Common myeloid progenitor, CD34-positive (primary cell): ENCODE measurements around the gene PMEPA1.

Experiments used
- CTCF ChIA-PET: fragments of 350-600 bp; sonication (Branson Sonifier 250); formaldehyde crosslinking; loops from one replicate; lab custom pipeline; 2021; ENCODE audit warnings: antibody characterized with exemption; lab: Charles Lee
- POLR2A ChIA-PET: fragments of 350-600 bp; sonication (Branson Sonifier 250); formaldehyde crosslinking; loops from one replicate; lab custom pipeline; 2021; ENCODE audit warnings: antibody characterized with exemption; lab: Charles Lee
- DNase-seq, 3 donors: peaks; one replicate each; pipeline versions ENCODE4 v3.0.0 to v3.0.0-alpha.2; 2013
- H3K27ac ChIP-seq, 2 experiments: 1 replicate in 1 of 2; 2 replicates in 1 of 2; pipeline ENCODE4 v1.7.0; 2013; ENCODE audit warnings: inconsistent platforms in 2 of 2, low read length in 2 of 2, mild to moderate bottlenecking in 2 of 2, low read depth in 1 of 2, moderate library complexity in 1 of 2; ENCODE audit not compliant: severe bottlenecking in 2 of 2, insufficient read depth in 1 of 2, poor library complexity in 1 of 2
- H3K27me3 ChIP-seq, 5 experiments: replicated peaks in 2 of 5; 1 replicate in 3 of 5; 2 replicates in 2 of 5; pipeline versions ENCODE4 v1.6.1 to v1.7.0; 2013; ENCODE audit warnings: low read length in 4 of 5, mild to moderate bottlenecking in 2 of 5, moderate library complexity in 2 of 5, inconsistent platforms in 1 of 5; ENCODE audit not compliant: insufficient read depth in 5 of 5, control insufficient read depth in 4 of 5
- H3K36me3 ChIP-seq, 4 experiments: 1 replicate in 2 of 4; 2 replicates in 2 of 4; pipeline versions ENCODE4 v1.6.1 to v1.7.0; 2013; ENCODE audit warnings: low read length in 3 of 4, control low read depth in 1 of 4, mild to moderate bottlenecking in 1 of 4; ENCODE audit not compliant: control insufficient read depth in 4 of 4, insufficient read depth in 4 of 4
- H3K4me1 ChIP-seq, 4 experiments: 1 replicate in 3 of 4; 2 replicates in 1 of 4; pipeline versions ENCODE4 v1.6.1 to v1.7.1; 2013; ENCODE audit warnings: low read length in 3 of 4, mild to moderate bottlenecking in 3 of 4, control low read depth in 1 of 4, inconsistent platforms in 1 of 4, moderate library complexity in 1 of 4; ENCODE audit not compliant: control insufficient read depth in 4 of 4, insufficient read depth in 4 of 4; ENCODE audit errors: control extremely low read depth in 1 of 4
- H3K4me3 ChIP-seq, 7 experiments: 1 replicate in 4 of 7; 2 replicates in 3 of 7; pipeline versions ENCODE4 v1.5.1 to v1.7.0; 2013; ENCODE audit warnings: mild to moderate bottlenecking in 7 of 7, low read length in 6 of 7, moderate library complexity in 6 of 7, inconsistent platforms in 2 of 7, low read depth in 2 of 7, control low read depth in 1 of 7; ENCODE audit not compliant: insufficient read depth in 4 of 7, control insufficient read depth in 1 of 7; ENCODE audit errors: extremely low read depth in 1 of 7
- H3K9me3 ChIP-seq, 5 experiments: 1 replicate in 4 of 5; 2 replicates in 1 of 5; pipeline versions ENCODE4 v1.6.1 to v1.7.1; 2013; ENCODE audit warnings: low read length in 4 of 5, mild to moderate bottlenecking in 2 of 5, inconsistent platforms in 1 of 5, low read depth in 1 of 5, moderate library complexity in 1 of 5; ENCODE audit not compliant: control insufficient read depth in 4 of 5, insufficient read depth in 2 of 5; ENCODE audit errors: control extremely low read depth in 1 of 5
- WGBS: methylation state at CpG from one replicate; pipeline ENCODE4 v1.1.5; 2013; ENCODE audit not compliant: insufficient coverage; 5-methylcytosine and 5-hydroxymethylcytosine counted together

PMEPA1 gene

GRCh38 chr20:57675773-57676172 lies 34.0 kb downstream of the PMEPA1 start:
- no peak for DNase-seq
- H3K36me3 ChIP-seq, result no peaks in the 10 kb centered on the region
- ChIA-PET CTCF (interaction anchor here (1.1 to 1.6 kb wide), 2 partner anchors 15 to 78 kb away, joined by 3 read pairs; no protein-coding TSS in a partner anchor), POLR2A (no interaction called here)
- H3K4me3 ChIP-seq, result no peak overlapping the region
- no peaks in the 10 kb centered on the region for H3K27me3 ChIP-seq
- H3K9me3 ChIP-seq, result no peaks in the 10 kb centered on the region
- H3K27ac ChIP-seq, result no peak overlapping the region
- peaks cover 4 to 41% (median 30%) of the 10 kb centered on the region in 4 experiments for H3K4me1 ChIP-seq
- WGBS, result 83% methylated on average over 11 of the region's 12 CpGs

GRCh38 chr20:57672953-57673575 lies 36.8 kb downstream of the PMEPA1 start:
- no peaks in the 10 kb centered on the region for H3K36me3 ChIP-seq
- H3K27me3 ChIP-seq, result no peaks in the 10 kb centered on the region
- ChIA-PET POLR2A (no interaction called here), CTCF (no interaction called here)
- peak overlapping the region in 1 of 7 experiments; percentile 14 for H3K4me3 ChIP-seq
- no peak overlapping the region for H3K27ac ChIP-seq
- H3K9me3 ChIP-seq, result no peaks in the 10 kb centered on the region
- 86% methylated on average over 17 of the region's 17 CpGs for WGBS
- H3K4me1 ChIP-seq, result peaks cover 0 to 23% (median 12%) of the 10 kb centered on the region in 4 experiments
- DNase-seq, result no peak

- CTCF ChIA-PET, result no interaction called here
- Histone ChIP-seq H3K36me3 (no peaks in the 10 kb centered on the region), H3K4me3 (peak overlapping the region in 1 of 7 experiments; percentile 41)
These were observed 37.7 kb downstream of the PMEPA1 start for GRCh38 chr20:57672164-57672563.

GRCh38 chr20:57671662-57672061 lies 38.2 kb downstream of the PMEPA1 start:
- H3K4me1 ChIP-seq, result peaks cover 0 to 21% (median 10%) of the 10 kb centered on the region in 4 experiments
- H3K27me3 ChIP-seq, result no peaks in the 10 kb centered on the region
- no peak overlapping the region for H3K4me3 ChIP-seq
- H3K9me3 ChIP-seq, result no peaks in the 10 kb centered on the region
- 93% methylated on average over 2 of the region's 4 CpGs for WGBS
- POLR2A ChIA-PET, result no interaction called here
- DNase-seq, result peak; percentile 25 to 41 (median 36)
- no peaks in the 10 kb centered on the region for H3K36me3 ChIP-seq
- H3K27ac ChIP-seq, result no peak overlapping the region
- CTCF ChIA-PET, result interaction anchor here (0.5 to 1.5 kb wide), 3 partner anchors 9 to 77 kb away, joined by 3 to 5 read pairs (median 3); no protein-coding TSS in a partner anchor

More at GRCh38 chr20:57672164-57672563, 37.7 kb downstream of the PMEPA1 start:
- POLR2A ChIA-PET, result no interaction called here
- 18% methylated on average over 26 of the region's 26 CpGs for WGBS
- no peaks in the 10 kb centered on the region for H3K9me3 ChIP-seq
- peak; percentile 93 to 98 (median 96) for DNase-seq
- no peaks in the 10 kb centered on the region for H3K27me3 ChIP-seq
- H3K27ac ChIP-seq, result no peak overlapping the region
- H3K4me1 ChIP-seq, result peaks cover 0 to 23% (median 12%) of the 10 kb centered on the region in 4 experiments

- CTCF ChIA-PET, result interaction anchor here (0.5 to 1.5 kb wide), 3 partner anchors 9 to 77 kb away, joined by 3 to 5 read pairs (median 3); no protein-coding TSS in a partner anchor
- H3K36me3 ChIP-seq, result no peaks in the 10 kb centered on the region
- peaks cover 0 to 19% (median 9%) of the 10 kb centered on the region in 4 experiments for H3K4me1 ChIP-seq
- WGBS, result 100% methylated on average over 5 of the region's 10 CpGs
- no peaks in the 10 kb centered on the region for H3K9me3 ChIP-seq
- no peak for DNase-seq
- no peak overlapping the region for H3K27ac ChIP-seq
- no peak overlapping the region for H3K4me3 ChIP-seq
- H3K27me3 ChIP-seq, result no peaks in the 10 kb centered on the region
- POLR2A ChIA-PET, result no interaction called here
These were observed 38.8 kb downstream of the PMEPA1 start for GRCh38 chr20:57671072-57671391.

GRCh38 chr20:57670288-57671071 lies 39.3 kb downstream of the PMEPA1 start:
- Histone ChIP-seq H3K27me3 (no peaks in the 10 kb centered on the region), H3K4me3 (no peak overlapping the region), H3K9me3 (no peaks in the 10 kb centered on the region), H3K27ac (no peak overlapping the region), H3K36me3 (no peaks in the 10 kb centered on the region), H3K4me1 (peaks cover 0 to 19% (median 9%) of the 10 kb centered on the region in 4 experiments)
- ChIA-PET POLR2A (no interaction called here), CTCF (interaction anchor here (0.6 to 1.5 kb wide), 2 partner anchors 12 to 597 kb away, joined by 3 to 5 read pairs; no protein-coding TSS in a partner anchor)
- WGBS, result 98% methylated on average over 20 of the region's 21 CpGs
- no peak for DNase-seq

GRCh38 chr20:57669632-57670031 lies 40.2 kb downstream of the PMEPA1 start:
- H3K27ac ChIP-seq, result no peak overlapping the region
- POLR2A ChIA-PET, result no interaction called here
- CTCF ChIA-PET, result interaction anchor here (0.6 to 2.2 kb wide), 4 partner anchors 10 to 598 kb away, joined by 3 to 9 read pairs (median 3); no protein-coding TSS in a partner anchor
- 100% methylated on average over 2 of the region's 8 CpGs for WGBS
- peaks cover 0 to 19% (median 9%) of the 10 kb centered on the region in 4 experiments for H3K4me1 ChIP-seq
- no peaks in the 10 kb centered on the region for H3K27me3 ChIP-seq
- DNase-seq, result no peak
- H3K4me3 ChIP-seq, result no peak overlapping the region
- H3K9me3 ChIP-seq, result no peaks in the 10 kb centered on the region
- H3K36me3 ChIP-seq, result no peaks in the 10 kb centered on the region
